ENCODE data around the gene RAB28. TPM values are rescaled to one million over a fixed set of nuclear protein-coding genes. Genes with fewer than 3 reads are reported as not detected.

RAB28 gene
- total RNA-seq, 1 experiment from 2014 or later = 12.1 TPM

- RAD21 ChIA-PET (ENCODE audit: low non-redundant PET in 1 of 2, low total read pairs in 2 of 2, uncharacterized antibody in 2 of 2, unreplicated experiment in 2 of 2) = no interaction called here
- H3K27ac ChIP-seq (ENCODE audit: low read depth, low read length) = no peak overlapping the region
Observed at GRCh38 chr4:13527192-13527980, 43.2 kb upstream of the RAB28 start.

GRCh38 chr4:13526658-13527057 is 42.5 kb upstream of the RAB28 start:
- ChIA-PET POLR2A (no interaction called here), CTCF (no interaction called here), RAD21 (ENCODE audit: low non-redundant PET in 1 of 2, low total read pairs in 2 of 2, uncharacterized antibody in 2 of 2, unreplicated experiment in 2 of 2) (no interaction called here)
- ATAC-seq (no peak), DNase-seq (ENCODE audit: low read depth, low spot score) (no peak)
- H3K9ac ChIP-seq (ENCODE audit: low read length) = no peak overlapping the region
- intact Hi-C loops (cut with micrococcal nuclease) = no loop called here
- TF ChIP-seq CTCF (IDR thresholded peaks at IDR 0.05 in 2 of 3, conservative IDR thresholded peaks at IDR 0.05 in 1 of 3; ENCODE audit: borderline replicate concordance in 1 of 3, insufficient read depth in 1 of 3, low read depth in 2 of 3, low read length in 2 of 3) = no peak
- TF ChIP-seq TCF7L2 (IDR thresholded peaks at IDR 0.05; ENCODE audit: borderline replicate concordance, extremely low read depth, insufficient read depth, insufficient read length) = no peak
- TF ChIP-seq, protein P1, sequence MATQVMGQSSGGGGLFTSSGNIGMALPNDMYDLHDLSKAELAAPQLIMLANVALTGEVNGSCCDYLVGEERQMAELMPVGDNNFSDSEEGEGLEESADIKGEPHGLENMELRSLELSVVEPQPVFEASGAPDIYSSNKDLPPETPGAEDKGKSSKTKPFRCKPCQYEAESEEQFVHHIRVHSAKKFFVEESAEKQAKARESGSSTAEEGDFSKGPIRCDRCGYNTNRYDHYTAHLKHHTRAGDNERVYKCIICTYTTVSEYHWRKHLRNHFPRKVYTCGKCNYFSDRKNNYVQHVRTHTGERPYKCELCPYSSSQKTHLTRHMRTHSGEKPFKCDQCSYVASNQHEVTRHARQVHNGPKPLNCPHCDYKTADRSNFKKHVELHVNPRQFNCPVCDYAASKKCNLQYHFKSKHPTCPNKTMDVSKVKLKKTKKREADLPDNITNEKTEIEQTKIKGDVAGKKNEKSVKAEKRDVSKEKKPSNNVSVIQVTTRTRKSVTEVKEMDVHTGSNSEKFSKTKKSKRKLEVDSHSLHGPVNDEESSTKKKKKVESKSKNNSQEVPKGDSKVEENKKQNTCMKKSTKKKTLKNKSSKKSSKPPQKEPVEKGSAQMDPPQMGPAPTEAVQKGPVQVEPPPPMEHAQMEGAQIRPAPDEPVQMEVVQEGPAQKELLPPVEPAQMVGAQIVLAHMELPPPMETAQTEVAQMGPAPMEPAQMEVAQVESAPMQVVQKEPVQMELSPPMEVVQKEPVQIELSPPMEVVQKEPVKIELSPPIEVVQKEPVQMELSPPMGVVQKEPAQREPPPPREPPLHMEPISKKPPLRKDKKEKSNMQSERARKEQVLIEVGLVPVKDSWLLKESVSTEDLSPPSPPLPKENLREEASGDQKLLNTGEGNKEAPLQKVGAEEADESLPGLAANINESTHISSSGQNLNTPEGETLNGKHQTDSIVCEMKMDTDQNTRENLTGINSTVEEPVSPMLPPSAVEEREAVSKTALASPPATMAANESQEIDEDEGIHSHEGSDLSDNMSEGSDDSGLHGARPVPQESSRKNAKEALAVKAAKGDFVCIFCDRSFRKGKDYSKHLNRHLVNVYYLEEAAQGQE (IDR thresholded peaks at IDR 0.05; ENCODE audit: low read depth) = no peak
- TF ChIP-seq RAD21 (IDR thresholded peaks at IDR 0.05; ENCODE audit: low read depth) = no peak
- TF ChIP-seq YY1 (IDR thresholded peaks at IDR 0.05; ENCODE audit: extremely low read depth, insufficient replicate concordance, low read depth, low read length) = no peak
- TF ChIP-seq, protein P2, sequence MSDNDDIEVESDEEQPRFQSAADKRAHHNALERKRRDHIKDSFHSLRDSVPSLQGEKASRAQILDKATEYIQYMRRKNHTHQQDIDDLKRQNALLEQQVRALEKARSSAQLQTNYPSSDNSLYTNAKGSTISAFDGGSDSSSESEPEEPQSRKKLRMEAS (IDR thresholded peaks at IDR 0.05) = no peak
- TF ChIP-seq CBX3 (IDR thresholded peaks at IDR 0.05; ENCODE audit: low read depth) = no peak
- TF ChIP-seq SIN3A (IDR thresholded peaks at IDR 0.05; ENCODE audit: low read depth) = no peak
- no peak for TF ChIP-seq SRF (IDR thresholded peaks at IDR 0.05; ENCODE audit: low read depth)
- no peak for TF ChIP-seq EGR1 (IDR thresholded peaks at IDR 0.05; ENCODE audit: low read depth)
- TF ChIP-seq CEBPB (IDR thresholded peaks at IDR 0.05; ENCODE audit: low read depth) = no peak
- TF ChIP-seq POLR2A (IDR thresholded peaks at IDR 0.05; ENCODE audit: borderline replicate concordance, extremely low read depth, insufficient read depth, insufficient read length) = no peak
- no peak for TF ChIP-seq EZH2phosphoT487 (IDR thresholded peaks at IDR 0.05; ENCODE audit: borderline replicate concordance)
- H3K9me2 ChIP-seq (ENCODE audit: insufficient read depth) = no peaks in the 10 kb centered on the region
- BruUV-seq (replicated peaks) = no TSS peak
- no peaks in the 10 kb centered on the region for H3K79me2 ChIP-seq (ENCODE audit: insufficient read depth, low read length)
- no peak overlapping the region for H2AFZ ChIP-seq (ENCODE audit: low read depth, low read length, poor library complexity, severe bottlenecking)
- no peaks in the 10 kb centered on the region for H3K27me3 ChIP-seq (ENCODE audit: insufficient read depth, low read length)
- H3K27ac ChIP-seq (ENCODE audit: low read depth, low read length) = no peak overlapping the region
- H3K9me3 ChIP-seq (ENCODE audit: control insufficient read depth in 1 of 2, insufficient read depth in 1 of 2, low read depth in 1 of 2, low read length in 2 of 2) = no peaks in the 10 kb centered on the region
- no peaks in the 10 kb centered on the region for H3K36me3 ChIP-seq (ENCODE audit: control insufficient read depth in 1 of 2, insufficient read depth in 2 of 2, low read length in 2 of 2)
- H3K4me3 ChIP-seq (replicated peaks in 1 of 2; ENCODE audit: low read depth in 1 of 2, low read length in 2 of 2) = no peak overlapping the region
- no peak overlapping the region for H3K4me2 ChIP-seq (ENCODE audit: low read length)
- H3K4me1 ChIP-seq (ENCODE audit: control insufficient read depth in 1 of 2, insufficient read depth in 2 of 2, low read length in 2 of 2) = no peaks in the 10 kb centered on the region
- H4K20me1 ChIP-seq (ENCODE audit: insufficient read depth) = no peaks in the 10 kb centered on the region

More at GRCh38 chr4:13527192-13527980, 43.2 kb upstream of the RAB28 start:
- ATAC-seq (no peak), DNase-seq (ENCODE audit: low read depth, low spot score) (no peak)
- Histone ChIP-seq H3K4me2 (ENCODE audit: low read length) (no peak overlapping the region), H3K4me3 (replicated peaks in 1 of 2; ENCODE audit: low read depth in 1 of 2, low read length in 2 of 2) (no peak overlapping the region), H3K36me3 (ENCODE audit: control insufficient read depth in 1 of 2, insufficient read depth in 2 of 2, low read length in 2 of 2) (no peaks in the 10 kb centered on the region), H3K27me3 (ENCODE audit: insufficient read depth, low read length) (no peaks in the 10 kb centered on the region), H3K79me2 (ENCODE audit: insufficient read depth, low read length) (no peaks in the 10 kb centered on the region), H3K4me1 (ENCODE audit: control insufficient read depth in 1 of 2, insufficient read depth in 2 of 2, low read length in 2 of 2) (no peaks in the 10 kb centered on the region), H3K9me3 (ENCODE audit: control insufficient read depth in 1 of 2, insufficient read depth in 1 of 2, low read depth in 1 of 2, low read length in 2 of 2) (no peaks in the 10 kb centered on the region), H2AFZ (ENCODE audit: low read depth, low read length, poor library complexity, severe bottlenecking) (no peak overlapping the region), H3K9ac (ENCODE audit: low read length) (no peak overlapping the region), H3K9me2 (ENCODE audit: insufficient read depth) (no peaks in the 10 kb centered on the region), H4K20me1 (ENCODE audit: insufficient read depth) (no peaks in the 10 kb centered on the region)
- no TSS peak for BruUV-seq (replicated peaks)
- no peak for TF ChIP-seq ELF1 (IDR thresholded peaks at IDR 0.05; ENCODE audit: borderline replicate concordance, low read depth)
- no peak for TF ChIP-seq EZH2phosphoT487 (IDR thresholded peaks at IDR 0.05; ENCODE audit: borderline replicate concordance)
- TF ChIP-seq POLR2AphosphoS5 (IDR thresholded peaks at IDR 0.05; ENCODE audit: low read depth, low read length) = no peak
- intact Hi-C loops (cut with micrococcal nuclease) = no loop called here
- POLR2A ChIA-PET = no interaction called here
- CTCF ChIA-PET = no interaction called here

Data from HCT116 (cell line).